ENCODE measurements around the gene CDC7. TPM values are rescaled to one million over a fixed set of nuclear protein-coding genes. Genes with fewer than 3 reads are reported as not detected.

The CDC7 gene
- total and polyA plus RNA-seq, 9 of the 15 experiments (the other 6 are each of a cell fraction or from before 2014, with no cell fraction given), result 22.3 to 66.8 (median 44.2) TPM

DNA sequence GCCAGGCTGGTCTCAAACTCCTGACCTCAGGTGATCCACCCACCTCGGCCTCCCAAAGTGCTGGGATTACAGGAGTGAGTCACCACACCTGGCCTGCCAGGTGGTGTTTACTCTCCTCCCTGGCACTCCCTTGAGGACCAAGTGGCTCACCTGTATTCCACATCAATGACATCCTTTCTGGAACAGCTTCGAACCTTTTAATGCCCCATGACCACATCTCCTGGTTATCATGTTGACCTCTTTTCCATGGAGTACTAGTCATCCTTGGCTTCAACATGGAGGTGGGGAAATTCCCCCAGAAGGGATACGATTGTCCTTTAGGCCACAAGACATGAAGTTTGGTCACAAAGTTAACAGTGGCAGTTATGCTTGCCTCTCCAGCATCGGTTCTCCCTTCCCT, 66.9 kb downstream of the CDC7 start:
- Histone ChIP-seq H3K36me3 (ENCODE audit: control insufficient read depth, insufficient read depth, low read length) (no peaks in the 10 kb centered on the region), H3K27ac (ENCODE audit: extremely low read depth, low read depth, low read length) (no peak overlapping the region), H3K27me3 (ENCODE audit: control insufficient read depth in 2 of 2, insufficient read depth in 2 of 2, low read length in 2 of 2) (no peaks in the 10 kb centered on the region), H3K9me3 (replicated peaks; ENCODE audit: control insufficient read depth, insufficient read depth, low read depth, low read length) (no peaks in the 10 kb centered on the region), H3K79me2 (ENCODE audit: control insufficient read depth, insufficient read depth, low read length) (no peaks in the 10 kb centered on the region), H3K9ac (ENCODE audit: insufficient read depth in 1 of 2, low read depth in 2 of 2, low read length in 2 of 2) (no peak overlapping the region), H3K4me2 (ENCODE audit: insufficient read depth, low read length) (no peak overlapping the region), H3K9me1 (ENCODE audit: control insufficient read depth, insufficient read depth, low read length) (no peaks in the 10 kb centered on the region), H2AFZ (ENCODE audit: low read depth, low read length) (no peak overlapping the region), H4K20me1 (replicated peaks; ENCODE audit: control insufficient read depth, insufficient read depth, low read length) (no peaks in the 10 kb centered on the region), H3K4me3 (no peak overlapping the region), H3K4me1 (replicated peaks in 1 of 2; ENCODE audit: control insufficient read depth in 2 of 2, insufficient read depth in 2 of 2, low read length in 2 of 2) (peaks cover 0 to 5% of the 10 kb centered on the region in 2 experiments; a peak in 2 of 5 replicates)
- BruUV-seq (replicated peaks), result no TSS peak
- WGBS (ENCODE audit: insufficient coverage, low coverage, missing lambda C conversion rate), result 30% methylated on average over 4 of the region's 4 CpGs
- FAIRE-seq, result no peak
- no peak for ATAC-seq
- POLR2A ChIA-PET, result no interaction called here
- in situ Hi-C loops (cut with MboI) (no loop called here), intact Hi-C loops (cut with micrococcal nuclease) (no loop called here)
- DNase-seq (ENCODE audit: extremely low read depth in 1 of 4, low spot score in 3 of 4), result no peak
- CTCF ChIA-PET (ENCODE audit: low intra/inter-chr PET ratio), result no interaction called here
- TF ChIP-seq CBX2 (IDR thresholded peaks at IDR 0.05; ENCODE audit: insufficient read depth, low read length, poor library complexity, severe bottlenecking) (no peak), SREBF2 (CRISPR knock-in tag; IDR thresholded peaks at IDR 0.05) (no peak), REST (IDR thresholded peaks at IDR 0.05; ENCODE audit: borderline replicate concordance) (no peak), REST (CRISPR knock-in tag; IDR thresholded peaks at IDR 0.05; ENCODE audit: low read depth) (no peak), ZNF232 (CRISPR knock-in tag; IDR thresholded peaks at IDR 0.05) (no peak), EWSR1 (IDR thresholded peaks at IDR 0.05; ENCODE audit: borderline replicate concordance, low read depth, partially characterized antibody) (no peak), THAP7 (CRISPR knock-in tag; IDR thresholded peaks at IDR 0.05) (no peak), ATF1 (CRISPR knock-in tag; IDR thresholded peaks at IDR 0.05) (no peak), ATF1 (tag; IDR thresholded peaks at IDR 0.05) (no peak)
